ENCODE measurements around the gene ATP4B.

ATP4B gene

DNA sequence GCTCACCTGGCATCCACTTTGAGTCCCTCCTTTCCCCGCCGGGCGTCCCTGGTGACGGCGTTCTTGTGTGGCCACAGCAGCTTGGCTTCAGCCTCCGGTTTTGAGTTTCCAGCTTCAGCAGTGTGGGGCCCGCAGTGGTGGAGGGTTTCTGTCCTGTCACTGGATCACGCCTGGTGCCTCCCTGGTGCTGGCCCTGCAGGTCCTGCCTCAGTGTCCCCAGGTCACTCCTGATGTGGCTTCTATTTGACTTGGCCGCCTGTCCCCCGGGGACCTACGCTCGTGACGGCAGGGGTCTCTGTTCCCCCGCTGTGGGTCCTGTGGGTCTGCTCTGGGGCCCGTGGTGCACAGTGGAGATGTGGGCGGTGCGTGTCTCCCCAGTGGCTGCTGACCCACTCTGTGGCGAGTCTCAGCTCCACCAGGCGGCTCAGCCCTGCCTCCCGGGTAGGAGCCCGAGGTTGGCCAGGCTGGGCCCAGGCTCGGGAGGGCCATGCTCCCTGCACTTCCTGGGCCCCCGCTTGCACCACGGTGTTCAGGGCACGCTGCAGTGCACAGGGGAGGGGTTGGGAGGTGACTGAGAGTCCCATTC is 1.9 kb downstream of the ATP4B start:
- no peak for DNase-seq

DNA sequence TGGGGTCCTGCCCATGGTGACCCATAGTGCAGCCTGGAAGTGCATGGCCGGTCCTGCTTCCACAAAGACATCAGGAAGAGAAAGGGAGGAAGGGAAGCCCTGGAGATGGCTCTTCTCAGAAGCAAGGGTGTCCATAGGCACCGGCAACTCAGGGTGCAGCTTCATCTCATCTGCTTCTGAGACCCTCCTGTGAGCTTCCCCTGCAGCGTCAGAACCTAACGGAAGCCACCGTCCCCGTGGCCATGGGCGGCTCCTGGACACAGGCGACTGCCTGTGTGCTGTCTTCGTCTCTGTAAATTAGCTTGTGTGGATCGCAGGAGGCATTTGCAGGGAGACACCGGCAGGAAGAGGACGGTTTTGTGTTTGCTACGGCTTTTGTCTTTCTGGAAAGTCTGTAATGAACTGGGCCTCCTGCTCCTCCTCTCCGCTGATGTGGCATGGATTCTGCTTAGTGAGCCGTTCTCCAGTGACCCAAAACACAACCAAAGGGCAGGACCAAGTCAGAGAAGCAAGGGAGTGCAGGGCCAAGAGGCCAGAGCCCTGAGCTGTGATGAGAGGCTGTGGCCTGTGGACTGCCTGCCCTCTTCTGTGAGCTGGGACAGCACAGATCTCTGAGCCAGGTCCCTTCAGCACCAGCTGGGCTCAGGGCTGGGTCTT is 2.5 kb downstream of the ATP4B start:
- no peak for DNase-seq

DNA sequence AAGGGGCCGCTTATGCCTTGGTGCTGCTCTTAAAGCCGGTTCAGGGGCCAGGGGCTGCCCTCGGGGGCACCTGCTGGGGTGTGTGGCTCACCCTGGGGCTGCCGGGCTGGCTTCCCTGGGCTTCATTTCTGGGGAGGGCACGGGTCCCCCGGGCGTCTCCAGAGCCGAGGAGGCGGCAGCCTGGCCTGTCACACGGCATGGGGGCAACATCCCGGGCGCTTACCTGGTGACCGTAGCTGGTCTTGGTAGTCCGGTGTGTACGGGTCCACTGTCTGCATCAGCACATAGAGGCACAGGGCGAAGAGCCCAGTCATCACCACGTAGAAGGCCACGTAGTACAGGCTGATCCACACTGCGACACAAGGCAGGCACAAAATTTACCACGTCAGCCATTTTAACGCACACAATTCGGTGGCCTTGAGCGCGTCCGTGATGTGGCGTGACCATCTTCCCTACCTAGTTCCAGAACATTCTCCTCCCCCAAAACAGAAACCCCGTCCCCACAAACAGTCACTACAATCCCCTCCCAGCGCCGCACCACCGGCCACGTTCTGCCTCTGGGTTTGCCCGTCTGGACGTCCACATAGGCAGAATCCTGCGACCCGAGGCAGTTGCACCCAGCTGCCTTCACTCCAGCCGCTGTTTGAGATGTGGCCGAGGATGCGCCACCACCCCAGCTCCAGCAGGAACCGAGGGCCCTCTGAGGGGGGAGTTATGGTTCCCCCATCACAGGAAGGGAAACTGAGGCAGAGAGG is 3.2 kb downstream of the ATP4B start:
- DNase-seq = no peak

DNA sequence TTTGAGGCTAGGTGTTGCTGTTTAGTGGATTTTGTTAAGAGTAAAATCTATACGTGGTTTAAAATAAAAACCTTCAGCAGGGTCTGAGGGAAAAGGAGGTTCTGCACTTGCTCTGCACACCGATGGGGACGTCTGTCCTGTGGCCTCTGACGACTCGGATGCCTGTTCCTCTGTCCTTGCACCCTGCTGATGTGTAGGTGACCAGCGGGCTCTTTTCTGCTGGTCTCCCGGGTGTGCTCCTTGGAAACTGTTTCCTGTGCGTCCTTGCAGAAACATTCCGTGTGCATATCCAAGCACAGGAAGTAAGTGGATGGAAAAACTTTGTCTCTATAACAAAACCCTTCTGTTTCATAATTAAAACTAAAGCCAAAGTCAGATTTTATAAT is 3.8 kb downstream of the ATP4B start:
- no peak for DNase-seq

DNA sequence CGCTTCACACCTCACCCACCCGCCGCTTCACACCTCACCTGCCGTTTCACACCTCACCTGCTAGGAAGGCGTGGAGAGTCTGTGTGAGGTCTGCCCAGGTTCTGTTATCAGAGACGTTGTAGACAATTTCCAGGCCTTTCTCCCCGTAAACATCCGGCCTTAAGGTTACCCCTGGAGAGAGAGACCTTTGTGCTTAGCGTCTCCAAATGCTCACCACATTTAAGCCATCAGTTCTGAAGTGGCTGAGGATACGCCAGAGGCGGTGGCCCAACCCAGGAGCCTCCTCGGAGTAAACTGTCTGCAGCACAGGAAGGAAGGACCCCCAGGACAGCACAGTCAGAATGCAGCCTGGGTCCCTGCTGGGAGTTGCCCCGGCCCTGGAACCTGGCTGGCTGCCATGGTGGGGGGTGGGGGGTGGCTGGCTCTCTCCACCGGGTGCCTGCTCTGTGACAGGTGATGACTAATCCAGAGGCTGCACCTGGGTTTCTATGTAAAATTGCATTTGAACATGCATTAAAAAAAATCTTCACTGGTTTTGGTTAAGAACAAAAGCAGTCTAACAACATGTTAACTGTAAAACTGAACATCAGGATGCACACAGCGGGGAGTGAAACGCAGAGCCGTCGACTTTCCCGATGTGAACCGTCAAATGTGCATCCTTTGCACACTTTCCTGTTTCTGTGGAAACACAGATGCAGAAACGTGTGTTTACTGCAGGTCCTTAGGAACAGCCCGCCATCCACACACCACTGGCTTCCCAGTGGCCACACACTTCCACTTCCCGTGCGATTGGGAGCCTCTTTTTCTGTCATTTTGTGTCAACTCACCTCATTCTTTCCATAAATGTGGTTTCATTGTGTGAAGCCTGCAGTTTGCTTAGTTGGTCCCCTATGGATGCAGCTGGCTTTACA is 4.5 kb downstream of the ATP4B start:
- no peak for DNase-seq

DNA sequence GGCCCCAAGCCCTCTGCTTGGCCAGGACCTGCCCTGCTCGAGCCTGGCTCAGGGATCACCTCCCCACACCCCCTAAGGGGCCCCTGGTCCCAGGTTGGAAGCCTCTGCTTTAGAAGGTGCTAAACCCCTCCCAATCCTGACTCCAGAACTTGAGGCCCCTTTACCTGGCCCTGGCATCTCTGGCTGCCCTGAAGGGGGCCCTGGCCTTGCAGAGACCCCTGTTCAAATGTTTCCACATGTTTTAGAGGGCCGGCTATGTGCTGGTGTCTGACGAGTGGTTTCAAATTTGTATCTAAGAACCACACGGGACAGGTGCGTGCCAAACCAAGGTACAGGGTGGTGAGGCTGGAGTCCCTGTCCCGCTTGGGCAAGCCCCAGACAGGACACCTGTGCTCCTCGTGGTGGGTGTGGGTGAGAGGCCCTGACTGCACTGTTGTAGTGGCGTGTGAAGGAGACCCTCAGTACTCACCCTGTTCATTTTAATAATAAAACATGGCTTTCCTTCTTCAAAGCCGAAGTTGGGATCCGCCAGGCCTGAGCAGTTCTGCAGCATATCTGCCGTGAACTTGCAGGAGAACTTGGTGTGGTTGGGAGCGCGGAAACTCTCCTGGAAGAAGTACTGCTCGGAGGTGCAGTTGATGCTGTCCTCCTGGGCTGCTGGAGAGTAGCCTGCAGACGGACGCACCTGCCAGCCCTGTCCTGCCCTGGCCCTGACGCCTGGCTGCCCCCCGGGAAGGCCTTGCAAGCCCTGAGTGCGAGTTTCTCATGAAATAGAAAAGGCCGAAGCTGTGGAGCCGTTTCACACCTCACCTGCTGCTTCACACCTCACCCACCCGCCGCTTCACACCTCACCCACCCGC is 5.4 kb downstream of the ATP4B start:
- no peak for DNase-seq

DNA sequence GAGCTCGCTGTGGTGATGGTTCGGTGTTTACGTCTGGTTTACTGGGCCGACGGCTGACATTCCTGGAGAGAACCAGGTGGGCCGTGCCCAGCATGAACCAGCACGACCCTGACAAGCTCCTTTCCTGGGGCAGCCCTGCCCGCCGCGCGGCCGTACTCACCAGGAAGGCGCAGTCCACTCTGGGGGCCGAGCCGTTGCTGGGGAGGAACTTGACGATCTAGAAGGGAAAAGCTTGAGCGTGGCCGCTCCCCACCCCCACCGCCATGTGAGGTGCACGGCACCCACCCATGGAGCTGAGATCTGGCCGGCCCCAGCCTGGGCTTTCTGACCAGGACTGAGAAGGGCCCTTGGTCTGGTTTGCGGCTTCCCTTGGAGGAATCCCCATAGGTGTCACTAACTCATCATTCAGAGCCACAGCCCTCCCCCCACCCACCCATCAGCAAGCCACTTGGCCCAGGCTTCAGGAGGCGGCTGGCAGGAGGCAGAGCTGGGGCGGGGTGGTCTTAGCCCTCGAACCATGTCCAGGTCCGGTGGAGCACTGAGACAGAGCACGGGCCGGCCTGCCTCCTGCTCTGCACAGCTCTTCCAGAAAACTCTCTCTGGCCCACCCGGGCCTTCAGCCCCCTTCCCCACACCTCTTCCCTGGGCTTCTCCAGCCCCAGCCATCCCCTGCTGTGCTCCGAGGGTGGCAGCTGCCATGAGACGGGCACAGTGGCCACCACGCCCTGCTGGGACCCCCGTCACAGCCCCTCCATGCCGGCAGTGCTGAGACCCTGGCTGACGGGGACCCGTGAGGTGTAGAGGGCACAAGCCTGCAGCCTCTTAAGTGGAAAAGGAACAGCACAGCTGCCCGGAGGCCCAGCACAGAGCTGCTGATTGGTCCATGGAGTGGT is 6.2 kb downstream of the ATP4B start:
- DNase-seq = no peak

DNA sequence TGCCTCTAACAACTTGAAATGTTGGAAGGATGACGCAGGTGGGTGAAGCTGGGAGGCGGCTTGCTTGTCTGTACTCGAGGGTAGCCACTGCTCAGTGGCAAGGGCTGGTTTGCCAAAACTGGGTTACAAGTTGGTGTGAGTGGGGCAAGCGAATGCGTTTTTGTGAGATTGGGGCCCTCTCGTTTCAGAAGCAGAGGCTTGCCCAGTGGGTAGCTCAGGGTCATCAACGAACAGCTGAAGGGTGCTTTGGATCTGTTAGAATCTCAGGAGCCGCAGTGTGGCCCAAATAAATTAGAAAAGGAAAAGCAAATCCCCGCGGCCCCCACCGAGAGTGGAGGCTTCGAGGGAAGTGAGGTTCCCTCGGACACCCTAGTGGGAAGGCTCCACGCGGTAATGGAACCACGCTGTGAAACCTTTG is 7.3 kb downstream of the ATP4B start:
- DNase-seq = no peak

DNA sequence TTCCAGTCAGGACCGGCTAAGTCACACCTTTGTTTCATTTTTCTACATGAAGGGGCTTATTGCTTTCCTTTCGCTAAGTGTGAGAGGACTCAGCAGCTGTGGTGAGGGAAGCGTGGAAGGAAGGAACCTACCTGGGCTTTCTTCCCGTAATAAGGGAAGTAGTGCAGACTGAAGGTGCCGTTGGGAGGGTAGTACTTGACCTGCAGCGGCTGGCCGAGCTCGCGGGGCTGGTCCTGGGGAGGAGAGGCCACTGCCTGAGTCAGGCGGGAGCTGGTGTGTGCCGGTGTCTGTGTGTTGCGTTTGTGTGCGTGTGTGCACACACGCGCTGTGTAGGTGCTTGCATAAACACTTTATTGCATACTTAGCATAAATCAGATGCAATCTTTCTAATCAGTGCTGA is 7.7 kb downstream of the ATP4B start:
- no peak for DNase-seq

DNA sequence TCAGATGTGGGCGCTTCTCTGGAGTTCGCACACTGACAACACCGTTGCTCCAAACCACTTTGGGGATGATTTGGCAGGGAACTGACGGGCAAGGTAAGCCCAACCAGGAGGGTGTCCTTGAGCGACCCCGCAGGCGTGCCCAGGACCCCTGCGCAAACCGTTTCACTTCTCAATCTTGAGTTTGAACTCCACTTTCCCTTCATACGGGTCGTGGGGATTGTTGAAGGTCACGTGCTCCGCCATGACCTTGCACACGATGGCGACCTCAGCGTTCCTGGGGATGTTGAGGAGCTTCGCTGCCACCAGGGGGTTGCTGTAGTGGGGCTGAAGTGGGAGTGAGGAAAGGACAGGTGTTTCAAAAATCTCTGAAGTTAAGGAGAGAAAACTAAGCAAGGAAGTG is 8.8 kb downstream of the ATP4B start:
- no peak for DNase-seq

DNA sequence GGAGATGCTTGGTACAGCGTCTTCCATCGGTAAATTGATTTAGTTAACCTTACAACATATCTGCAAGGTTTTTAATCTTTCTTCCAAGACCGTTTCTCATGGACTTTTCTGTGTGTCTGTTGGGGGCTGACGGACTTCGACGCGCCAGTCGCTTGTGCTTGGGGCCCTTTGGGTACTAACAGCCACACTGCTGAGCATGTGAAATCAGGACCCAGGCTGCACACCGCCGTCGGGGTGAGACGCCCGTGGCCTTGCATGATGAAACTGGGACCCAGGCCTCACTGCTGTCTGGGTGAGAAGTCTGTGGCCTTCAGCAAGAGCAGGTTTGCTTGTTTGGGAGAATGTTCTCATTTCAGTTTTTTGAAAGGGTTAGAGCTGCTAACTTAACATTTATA is 9.8 kb downstream of the ATP4B start:
- DNase-seq = no peak

DNA sequence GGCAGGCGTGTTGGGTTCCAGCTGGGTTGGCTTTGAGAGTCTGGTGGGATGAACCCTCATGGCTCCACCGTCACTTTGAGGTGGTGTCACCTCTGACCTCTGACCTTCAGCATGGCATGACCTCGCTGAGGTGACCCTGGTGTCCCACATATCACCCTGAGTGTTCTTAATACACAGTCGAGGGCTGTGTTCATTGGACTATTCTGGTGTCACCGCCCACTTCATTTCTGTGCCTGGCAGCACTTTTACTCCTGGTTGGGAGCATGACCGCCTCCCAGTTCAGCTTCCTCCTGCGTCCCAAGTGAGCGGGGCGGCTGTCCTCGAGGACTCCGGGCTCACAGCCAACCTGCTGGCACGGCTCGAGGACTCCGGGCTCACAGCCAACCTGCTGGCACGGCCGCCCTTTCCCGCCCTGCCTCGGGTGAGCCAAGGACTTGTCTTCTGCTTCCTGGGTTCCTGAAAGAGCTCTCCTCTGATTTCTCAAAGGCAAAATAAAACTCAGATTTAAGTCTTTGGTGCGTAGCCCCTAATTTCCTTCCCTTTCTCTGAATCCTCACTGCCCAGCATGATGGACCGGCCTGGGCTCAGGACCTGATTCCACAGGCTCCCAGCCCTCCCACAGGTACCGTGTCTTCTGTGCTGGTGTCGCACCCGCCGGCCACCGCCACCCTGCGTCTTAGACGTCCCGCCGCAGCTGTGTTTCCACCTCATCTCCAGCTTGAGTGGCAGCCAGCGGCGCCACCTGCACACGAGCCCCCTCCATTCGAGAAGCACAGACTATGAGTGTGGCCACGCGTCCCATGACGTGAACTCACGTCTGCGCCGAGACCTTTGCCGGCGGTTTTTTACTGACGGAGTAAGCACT is 10.4 kb downstream of the ATP4B start:
- peak in 1 of 2 experiments; percentile 7 for DNase-seq

DNA sequence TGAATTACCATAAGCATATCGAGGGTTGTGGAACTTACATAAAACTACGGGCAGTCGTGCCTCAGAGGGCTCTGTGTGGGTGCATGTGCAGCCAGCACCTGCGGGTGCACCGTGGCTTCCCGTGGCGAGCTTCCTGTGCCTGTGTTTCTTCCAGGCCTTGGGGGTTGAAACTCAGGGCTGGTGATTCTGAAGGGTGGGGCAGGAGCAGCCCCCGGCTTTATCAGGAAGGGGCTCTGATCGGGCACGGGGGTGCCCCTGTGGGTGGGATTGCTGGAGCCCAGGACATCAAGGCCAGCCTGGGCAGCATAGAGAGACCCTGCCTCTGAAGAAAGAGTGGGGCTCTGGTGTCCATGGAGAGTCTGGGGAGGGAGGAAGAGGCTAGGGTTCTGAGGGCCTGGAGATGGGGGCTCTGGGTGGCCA is 11.1 kb downstream of the ATP4B start:
- DNase-seq = no peak

DNA sequence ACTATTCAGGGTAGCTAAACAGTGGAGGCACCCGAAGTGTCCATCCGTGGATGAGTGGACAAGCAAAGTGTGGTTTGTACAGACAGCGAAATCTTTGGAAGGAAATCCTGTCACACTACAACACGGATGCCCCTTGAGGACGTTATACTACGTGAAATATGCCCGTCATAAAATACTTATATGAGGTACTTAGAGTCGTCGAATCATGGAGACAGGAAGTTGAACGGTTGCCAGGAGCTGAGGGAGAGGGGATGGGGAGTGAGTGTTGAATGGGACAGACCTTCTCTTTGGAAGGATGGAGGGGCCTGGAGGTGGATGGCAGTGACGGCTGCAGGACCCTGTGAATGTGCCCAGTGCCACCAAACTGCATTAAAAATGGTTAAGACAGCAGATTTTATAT is 11.6 kb downstream of the ATP4B start:
- no peak for DNase-seq

DNA sequence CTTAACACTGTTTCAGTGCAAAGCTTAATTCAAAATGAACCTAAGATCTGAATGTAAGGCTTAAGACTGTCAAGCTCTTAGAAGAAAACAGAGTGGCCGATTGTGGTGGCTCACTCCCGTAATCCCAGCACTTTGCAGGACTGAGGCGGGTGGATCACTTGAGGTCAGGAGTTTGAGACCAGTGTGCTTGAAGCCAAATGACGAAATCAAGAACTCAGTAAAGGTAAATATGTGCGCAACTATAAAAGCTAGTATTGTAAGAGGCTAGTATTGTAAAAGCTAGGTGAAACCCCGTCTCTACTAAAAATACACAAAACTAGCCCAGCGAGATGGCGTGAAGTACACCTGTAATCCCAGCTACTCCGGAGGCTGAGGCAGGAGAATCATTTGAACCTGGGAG is 12.7 kb downstream of the ATP4B start:
- no peak for DNase-seq

DNA sequence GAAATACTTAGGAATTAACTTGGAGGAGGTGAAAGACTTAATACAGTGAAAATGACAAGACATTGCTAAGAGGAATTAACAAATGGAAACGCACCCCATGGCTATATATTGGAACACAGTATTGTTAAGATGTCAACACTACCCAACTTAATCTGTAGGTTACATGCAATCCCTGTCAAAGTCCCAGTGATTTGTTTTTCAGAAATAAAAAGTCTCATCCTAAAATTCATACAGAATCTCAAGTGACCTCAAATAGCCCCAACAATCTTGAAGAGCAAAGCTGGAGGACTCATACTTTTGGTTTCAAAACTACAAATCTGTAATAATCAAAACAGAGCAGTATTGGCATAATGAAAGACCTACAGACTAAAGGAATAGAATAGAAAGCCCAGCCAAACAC is 13.2 kb downstream of the ATP4B start:
- no peak for DNase-seq

DNA sequence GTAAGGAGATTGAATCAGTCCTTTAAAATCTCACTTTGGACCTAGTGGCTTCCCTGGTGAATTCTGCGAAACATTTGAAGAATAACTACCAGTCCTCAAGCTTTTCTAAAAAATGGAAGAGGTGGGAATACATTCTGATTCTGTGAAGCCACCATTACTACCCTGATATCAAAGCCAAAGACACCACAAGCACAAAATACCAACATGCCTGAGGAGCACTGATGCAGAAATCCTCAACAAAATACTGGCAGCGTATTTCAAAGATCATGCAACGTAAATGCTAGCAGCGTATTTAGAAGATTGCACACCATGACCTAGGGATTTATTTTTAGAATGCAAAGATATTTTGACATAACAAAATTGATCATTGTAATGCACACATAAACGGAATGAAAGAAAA is 14.4 kb downstream of the ATP4B start:
- DNase-seq = no peak

DNA sequence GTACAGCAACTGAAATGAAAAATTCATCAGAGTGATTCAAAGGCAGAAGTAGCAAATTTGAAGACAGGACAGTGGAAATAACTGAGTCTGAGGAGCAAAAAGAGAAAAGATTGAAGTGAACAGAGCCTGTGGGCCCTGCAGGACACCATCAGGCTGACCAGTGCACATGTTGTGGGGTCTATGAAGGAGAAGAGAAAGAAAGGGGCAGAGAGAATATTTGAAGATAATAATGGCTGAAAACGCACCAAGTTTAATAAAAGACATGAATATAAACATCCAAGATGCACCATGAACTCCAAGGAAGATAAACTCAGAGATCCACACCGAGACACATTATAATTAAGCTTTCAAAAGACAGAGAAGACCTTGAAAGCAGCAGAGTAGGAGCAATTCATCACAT is 15.4 kb downstream of the ATP4B start:
- no peak for DNase-seq

DNA sequence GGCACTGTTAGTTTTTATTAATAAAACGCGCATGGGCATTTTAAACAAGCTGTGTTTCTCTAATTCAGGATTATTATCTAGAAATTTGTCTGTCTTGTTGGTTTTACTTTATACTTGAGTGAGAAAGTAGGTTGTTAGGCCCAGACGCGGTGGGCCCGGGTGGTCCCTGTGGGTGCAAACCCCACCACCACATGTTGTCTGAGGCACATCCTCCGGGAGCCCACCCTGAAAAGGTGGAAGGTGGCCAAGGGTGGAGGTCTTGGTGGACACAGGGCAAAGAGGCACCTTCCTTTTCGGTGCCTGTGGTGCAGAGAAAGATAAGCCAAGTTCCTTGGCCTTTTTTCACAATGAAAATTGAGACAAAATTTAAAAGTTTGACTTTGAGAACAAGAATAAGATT is 16.6 kb downstream of the ATP4B start:
- no peak for DNase-seq

DNA sequence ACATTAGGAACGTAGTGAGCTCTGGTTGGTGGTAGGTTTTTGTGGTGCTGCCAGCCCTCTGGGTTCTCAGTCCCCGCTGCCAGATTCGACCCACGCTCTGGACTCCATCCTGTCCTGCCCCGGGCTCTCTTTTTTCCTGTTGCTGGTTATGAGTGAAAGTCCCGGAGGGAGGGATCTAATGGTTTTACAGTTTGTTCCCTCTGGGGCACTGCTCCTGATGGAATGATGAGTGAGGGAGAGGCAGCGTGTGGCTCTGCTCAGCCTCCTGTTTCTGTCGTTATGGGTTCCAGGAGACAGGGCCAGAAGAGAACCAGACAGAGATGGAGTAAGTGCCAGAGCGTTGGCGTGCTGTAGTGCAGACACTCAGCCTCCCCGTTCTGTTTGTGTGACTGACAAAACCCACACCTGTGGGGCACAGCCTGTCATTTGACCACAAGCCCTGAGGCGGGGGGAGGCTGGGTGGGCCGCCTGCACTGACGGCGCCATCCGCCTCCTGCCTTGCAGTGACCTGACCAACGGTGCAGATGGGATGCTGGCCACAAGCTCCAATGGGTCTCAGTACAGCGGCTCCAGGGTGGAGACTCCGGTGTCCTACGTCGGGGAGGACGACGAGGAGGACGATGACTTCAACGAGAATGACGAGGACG is 18.3 kb downstream of the ATP4B start:
- DNase-seq = no peak
